OCI-LY7 (cell line): ENCODE results near the gene DNPH1.

Source experiments
- CTCF ChIP-seq: fragments of 200-600 bp; sonication (generic); conservative IDR thresholded peaks from 2 replicates; pipeline ENCODE4 v1.5.1; 2014; ENCODE audit warnings: mild to moderate bottlenecking, antibody characterized with exemption, low read length, moderate library complexity, mixed read lengths
- EZH2phosphoT487 ChIP-seq: fragments of 200-600 bp; sonication (generic); IDR thresholded peaks from 2 replicates; pipeline ENCODE4 v1.6.1; 2018; ENCODE audit warnings: low read depth, borderline replicate concordance, mild to moderate bottlenecking, mixed run types, antibody characterized with exemption, low read length, moderate library complexity, mixed read lengths

- TF ChIP-seq CTCF = no peak
- TF ChIP-seq EZH2phosphoT487 = no peak
Measured at GRCh38 chr6:43277306-43277642, 48.0 kb upstream of the DNPH1 start.
